ENCODE data around the gene GNB1. TPM values are rescaled to one million over a fixed set of nuclear protein-coding genes. Genes with fewer than 3 reads are reported as not detected.

GNB1 gene
- polyA plus RNA-seq, 3 donors = 41.9 to 357 (median 111) TPM

DNA sequence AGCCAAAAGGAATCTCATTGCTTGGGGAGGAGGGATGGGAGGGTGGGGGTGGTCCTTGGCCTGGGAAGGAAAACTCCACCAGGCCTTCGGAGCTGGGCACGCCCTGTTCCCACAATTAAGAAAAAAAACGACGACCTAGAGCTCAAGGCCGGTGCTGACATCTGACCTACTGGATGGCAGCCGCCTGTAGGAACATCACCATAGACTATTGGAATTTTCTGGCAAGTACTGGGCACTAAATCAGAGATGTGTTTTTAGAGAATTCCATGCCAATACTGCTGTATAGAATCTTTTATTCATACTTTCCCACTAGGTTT, 113.3 kb downstream of the GNB1 start:
- Histone ChIP-seq H3K9ac (ENCODE audit: insufficient read depth, low read length, poor library complexity, severe bottlenecking) (peak overlapping the region; percentile 90), H3K27me3 (ENCODE audit: control insufficient read depth in 2 of 2, insufficient read depth in 2 of 2, low read length in 2 of 2) (no peaks in the 10 kb centered on the region), H4K20me1 (ENCODE audit: insufficient read depth, low read length) (peaks cover 74% of the 10 kb centered on the region), H2AFZ (ENCODE audit: insufficient read depth, low read depth, low read length, poor library complexity, severe bottlenecking) (no peak overlapping the region), H3K36me3 (replicated peaks in 1 of 2; ENCODE audit: control insufficient read depth in 1 of 2, insufficient read depth in 2 of 2, low read length in 2 of 2) (peaks cover 1 to 15% of the 10 kb centered on the region in 2 donors), H3K4me2 (replicated peaks; ENCODE audit: extremely low read depth, low read length, poor library complexity, severe bottlenecking) (peak overlapping the region; percentile 92), H3K4me1 (ENCODE audit: control insufficient read depth in 1 of 2, insufficient read depth in 2 of 2, low read length in 2 of 2) (peaks cover 59 to 70% of the 10 kb centered on the region in 2 donors), H3K9me3 (replicated peaks in 1 of 2; ENCODE audit: control insufficient read depth in 1 of 2, insufficient read depth in 1 of 2, low read length in 2 of 2) (no peaks in the 10 kb centered on the region), H3K79me2 (ENCODE audit: insufficient read depth, low read length) (peaks cover 94% of the 10 kb centered on the region), H3K4me3 (replicated peaks in 1 of 3; ENCODE audit: low read depth in 2 of 3, low read length in 3 of 3) (peak overlapping the region; percentile 54 to 99 (median 69)), H3K27ac (ENCODE audit: low read depth in 1 of 2, low read length in 2 of 2) (peak overlapping the region in 1 of 2 donors; percentile 77)
- peaks cover 17 to 45% of the 10 kb centered on the region in 2 donors for H3K36me3 Mint-ChIP-seq
- peak overlapping the region; percentile 72 to 92 (median 84) for H3K27ac Mint-ChIP-seq
- no CpG with 5 or more reads among the region's 6 CpGs for WGBS (ENCODE audit: insufficient coverage)
- intact Hi-C loops (cut with micrococcal nuclease) = loop anchor here in 1 of 2 donors (5.0 kb wide), 1 partner anchor 115 kb away; the partner anchor contains the start of gene GNB1
- H3K4me1 Mint-ChIP-seq = peaks cover 63% of the 10 kb centered on the region
- no peak for TF ChIP-seq CTCF (IDR thresholded peaks at IDR 0.05)
- H3K4me3 Mint-ChIP-seq = peak overlapping the region; percentile 78 to 88
- H3K27me3 Mint-ChIP-seq (ENCODE audit: low read depth in 3 of 3) = peaks cover 0 to 7% (median 0%) of the 10 kb centered on the region in 3 donors
- DNase-seq = no peak
- peaks cover 0 to 2% (median 0%) of the 10 kb centered on the region in 7 donors for H3K9me3 Mint-ChIP-seq

DNA sequence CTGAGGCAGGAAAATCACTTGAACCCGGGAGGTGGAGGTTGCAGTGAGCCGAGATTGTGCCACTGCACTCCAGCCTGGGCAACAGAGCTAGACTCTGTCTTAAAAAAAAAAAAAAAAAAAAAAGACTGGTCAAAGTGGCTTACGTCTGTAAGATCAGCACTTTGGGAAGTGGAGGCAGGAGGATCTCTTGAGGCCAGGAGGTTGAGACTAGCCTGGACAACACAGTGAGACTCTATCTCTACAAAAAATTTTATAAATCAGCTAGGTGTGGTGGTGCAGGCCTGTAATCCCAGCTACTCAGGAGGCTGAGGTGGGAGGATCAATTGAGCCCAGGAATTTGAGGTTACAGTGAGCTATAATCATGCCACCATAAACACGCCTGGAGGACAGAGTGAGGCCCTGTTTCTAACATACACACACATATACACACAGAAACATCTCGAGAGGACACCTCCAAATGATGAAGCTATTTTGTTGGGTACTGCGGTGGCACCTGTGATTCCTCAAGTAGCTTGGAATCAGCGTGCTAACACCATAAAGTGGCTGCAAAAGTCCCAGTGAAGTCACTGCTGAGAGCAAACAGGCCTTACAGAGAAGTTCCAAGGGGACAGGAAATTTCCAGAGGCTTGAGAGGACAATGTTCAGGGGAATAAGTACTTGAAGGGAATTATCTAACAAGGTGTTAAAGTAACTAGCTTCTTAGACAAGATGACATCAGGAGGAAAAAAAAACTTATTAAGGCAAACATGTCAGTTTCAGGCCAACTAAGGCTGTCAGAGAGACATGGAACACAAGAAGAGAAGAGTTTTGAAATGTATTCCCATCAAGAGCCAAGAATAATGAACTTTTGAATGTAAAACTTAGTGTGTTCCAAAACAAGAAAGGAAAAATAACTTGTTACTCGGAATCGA, 114.0 kb downstream of the GNB1 start:
- Mint-ChIP-seq H3K4me3 (peak overlapping the region; percentile 78 to 88), H3K27ac (peak overlapping the region; percentile 74 to 92 (median 86)), H3K36me3 (peaks cover 23 to 51% of the 10 kb centered on the region in 2 donors), H3K4me1 (peaks cover 62% of the 10 kb centered on the region), H3K9me3 (peaks cover 0 to 2% (median 0%) of the 10 kb centered on the region in 7 donors), H3K27me3 (ENCODE audit: low read depth in 3 of 3) (peaks cover 0 to 7% (median 0%) of the 10 kb centered on the region in 3 donors)
- no peak overlapping the region for H2AFZ ChIP-seq (ENCODE audit: insufficient read depth, low read depth, low read length, poor library complexity, severe bottlenecking)
- H3K27me3 ChIP-seq (ENCODE audit: control insufficient read depth in 2 of 2, insufficient read depth in 2 of 2, low read length in 2 of 2) = no peaks in the 10 kb centered on the region
- no peaks in the 10 kb centered on the region for H3K9me3 ChIP-seq (replicated peaks in 1 of 2; ENCODE audit: control insufficient read depth in 1 of 2, insufficient read depth in 1 of 2, low read length in 2 of 2)
- no peak for DNase-seq
- 79% methylated on average over 4 of the region's 9 CpGs for WGBS (ENCODE audit: insufficient coverage)
- peak overlapping the region; percentile 90 for H3K9ac ChIP-seq (ENCODE audit: insufficient read depth, low read length, poor library complexity, severe bottlenecking)
- H3K4me2 ChIP-seq (replicated peaks; ENCODE audit: extremely low read depth, low read length, poor library complexity, severe bottlenecking) = peak overlapping the region; percentile 92
- H4K20me1 ChIP-seq (ENCODE audit: insufficient read depth, low read length) = peaks cover 78% of the 10 kb centered on the region
- peaks cover 95% of the 10 kb centered on the region for H3K79me2 ChIP-seq (ENCODE audit: insufficient read depth, low read length)
- intact Hi-C loops (cut with micrococcal nuclease) = loop anchor here in 1 of 2 donors (5.0 kb wide), 1 partner anchor 115 kb away; the partner anchor contains the start of gene GNB1
- H3K4me3 ChIP-seq (replicated peaks in 1 of 3; ENCODE audit: low read depth in 2 of 3, low read length in 3 of 3) = peak overlapping the region; percentile 54 to 99 (median 69)
- peaks cover 7 to 21% of the 10 kb centered on the region in 2 donors for H3K36me3 ChIP-seq (replicated peaks in 1 of 2; ENCODE audit: control insufficient read depth in 1 of 2, insufficient read depth in 2 of 2, low read length in 2 of 2)
- TF ChIP-seq CTCF (IDR thresholded peaks at IDR 0.05) = no peak
- peaks cover 53 to 64% of the 10 kb centered on the region in 2 donors for H3K4me1 ChIP-seq (ENCODE audit: control insufficient read depth in 1 of 2, insufficient read depth in 2 of 2, low read length in 2 of 2)
- H3K27ac ChIP-seq (ENCODE audit: low read depth in 1 of 2, low read length in 2 of 2) = peak overlapping the region in 1 of 2 donors; percentile 77
